Urinary bladder (tissue), 4 donors: ENCODE data around the gene EPN2. TPM values are rescaled to one million over a fixed set of nuclear protein-coding genes. Genes with fewer than 3 reads are reported as not detected.
A peak's percentile ranks its signal among the peaks of the same experiment; 100 is the strongest.

Source experiments
- DNase-seq: peaks from one replicate; pipeline ENCODE4 v3.0.0-alpha.2; 2015; ENCODE audit errors: extremely low spot score
- H3K27ac ChIP-seq: one replicate; pipeline ENCODE4 v1.5.1; 2013; ENCODE audit warnings: low read depth, mild to moderate bottlenecking, moderate library complexity
- H3K36me3 ChIP-seq: one replicate; pipeline ENCODE4 v1.6.1; 2013; ENCODE audit warnings: mild to moderate bottlenecking, moderate library complexity; ENCODE audit not compliant: insufficient read depth
- H3K4me1 ChIP-seq: one replicate; pipeline ENCODE4 v1.6.1; 2013; ENCODE audit warnings: mild to moderate bottlenecking, moderate library complexity; ENCODE audit not compliant: insufficient read depth
- H3K4me3 ChIP-seq: one replicate; pipeline ENCODE4 v1.5.1; 2013; ENCODE audit warnings: low read depth, low read length
- WGBS: extraction: QIAGEN DNeasy Blood & Tissue Kit; methylation state at CpG from one replicate; pipeline ENCODE4 v1.1.7; 2013; 5-methylcytosine and 5-hydroxymethylcytosine counted together
- polyA plus RNA-seq: library from polyadenylated mRNA; stranded (reverse); fragments of 200-250 nt; gene quantifications from one replicate; pipeline ENCODE4 v1.2.3, GENCODE V29; 2013
- total RNA-seq: library from RNA; depleted of rRNA; stranded (reverse); fragments of >200 nt; gene quantifications from one replicate; pipeline ENCODE4 v1.2.3, GENCODE V29; 2014
- donor health status: healthy with polysubstance abuse.
- donor health status: healthy.

The EPN2 gene
- total and polyA plus RNA-seq, 2 donors, result 40.3 to 46.2 TPM

DNA sequence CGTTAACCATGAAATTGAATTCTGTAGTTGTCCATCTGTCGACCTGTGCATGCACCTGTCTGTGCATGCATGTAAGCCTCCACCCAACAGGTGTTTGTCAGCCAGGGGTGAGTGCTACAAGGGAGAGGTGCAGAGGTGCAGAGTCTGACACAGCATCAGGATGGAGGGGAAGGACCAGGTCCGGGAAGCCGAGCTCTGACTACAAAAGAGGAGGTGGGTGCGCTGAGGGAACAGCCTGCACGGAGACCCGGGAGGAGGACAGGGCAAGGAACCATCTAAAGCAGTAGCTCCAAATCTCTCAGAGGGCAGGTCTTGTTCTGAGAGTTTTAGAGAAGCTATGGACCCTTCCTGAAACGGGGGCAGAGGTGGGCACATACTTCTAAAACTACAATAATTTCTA, 71.2 kb downstream of the EPN2 start:
- no peaks in the 10 kb centered on the region for H3K36me3 ChIP-seq
- H3K4me1 ChIP-seq, result peaks cover 3% of the 10 kb centered on the region
- DNase-seq, result no peak
- H3K27ac ChIP-seq, result no peak overlapping the region
- H3K4me3 ChIP-seq, result no peak overlapping the region
- 91% methylated on average over 8 of the region's 8 CpGs for WGBS

DNA sequence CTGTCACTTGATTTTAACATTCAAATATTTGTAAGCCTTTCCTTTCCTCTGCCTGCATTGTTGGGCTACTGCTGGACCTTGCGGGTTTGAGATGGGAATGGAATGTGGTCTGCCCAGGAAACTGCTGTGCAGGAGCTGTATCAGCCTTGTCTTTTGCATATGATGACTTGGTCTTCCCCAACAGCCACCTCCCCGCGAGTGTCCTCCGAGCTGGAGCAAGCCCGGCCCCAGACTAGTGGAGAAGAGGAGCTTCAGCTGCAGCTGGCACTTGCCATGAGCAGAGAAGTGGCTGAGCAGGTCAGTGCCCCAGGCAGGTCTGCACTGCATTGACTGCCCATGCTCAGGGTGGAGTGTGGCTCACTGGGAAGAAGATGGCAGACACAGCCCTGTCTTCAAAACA, 72.5 kb downstream of the EPN2 start:
- DNase-seq, result no peak
- no peak overlapping the region for H3K4me3 ChIP-seq
- WGBS, result 90% methylated on average over 5 of the region's 5 CpGs
- H3K36me3 ChIP-seq, result no peaks in the 10 kb centered on the region
- H3K27ac ChIP-seq, result no peak overlapping the region
- peaks cover 3% of the 10 kb centered on the region for H3K4me1 ChIP-seq

- 79% methylated on average over 4 of the region's 4 CpGs for WGBS
- no peak for DNase-seq
Observed at GRCh38 chr17:19310151-19310550, 73.0 kb downstream of the EPN2 start.

DNA sequence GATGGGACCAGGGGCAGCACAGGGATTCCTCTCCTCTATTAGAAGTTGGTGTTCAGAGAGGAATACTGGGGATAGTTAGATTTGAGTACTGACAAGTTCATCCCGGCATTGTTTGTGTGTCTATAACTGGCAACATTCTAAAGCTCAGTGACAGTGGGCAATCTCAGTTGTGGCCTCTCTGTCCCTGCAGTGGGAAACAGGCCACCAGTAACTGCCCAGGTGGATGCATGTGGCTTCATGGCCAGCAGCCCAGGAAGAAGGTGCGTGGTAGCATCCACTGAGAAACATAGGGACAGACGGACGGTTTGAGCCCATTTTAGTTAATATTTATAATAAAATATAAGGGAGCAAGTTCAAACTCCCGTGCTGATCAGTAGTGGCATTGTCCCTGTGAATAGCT, 73.8 kb downstream of the EPN2 start:
- Histone ChIP-seq H3K4me1 (peaks cover 3% of the 10 kb centered on the region), H3K36me3 (no peaks in the 10 kb centered on the region), H3K4me3 (no peak overlapping the region), H3K27ac (no peak overlapping the region)
- WGBS, result 86% methylated on average over 5 of the region's 5 CpGs
- no peak for DNase-seq

More at GRCh38 chr17:19310151-19310550, 73.0 kb downstream of the EPN2 start:
- Histone ChIP-seq H3K4me1 (peaks cover 3% of the 10 kb centered on the region), H3K4me3 (no peak overlapping the region), H3K36me3 (no peaks in the 10 kb centered on the region), H3K27ac (no peak overlapping the region)

DNA sequence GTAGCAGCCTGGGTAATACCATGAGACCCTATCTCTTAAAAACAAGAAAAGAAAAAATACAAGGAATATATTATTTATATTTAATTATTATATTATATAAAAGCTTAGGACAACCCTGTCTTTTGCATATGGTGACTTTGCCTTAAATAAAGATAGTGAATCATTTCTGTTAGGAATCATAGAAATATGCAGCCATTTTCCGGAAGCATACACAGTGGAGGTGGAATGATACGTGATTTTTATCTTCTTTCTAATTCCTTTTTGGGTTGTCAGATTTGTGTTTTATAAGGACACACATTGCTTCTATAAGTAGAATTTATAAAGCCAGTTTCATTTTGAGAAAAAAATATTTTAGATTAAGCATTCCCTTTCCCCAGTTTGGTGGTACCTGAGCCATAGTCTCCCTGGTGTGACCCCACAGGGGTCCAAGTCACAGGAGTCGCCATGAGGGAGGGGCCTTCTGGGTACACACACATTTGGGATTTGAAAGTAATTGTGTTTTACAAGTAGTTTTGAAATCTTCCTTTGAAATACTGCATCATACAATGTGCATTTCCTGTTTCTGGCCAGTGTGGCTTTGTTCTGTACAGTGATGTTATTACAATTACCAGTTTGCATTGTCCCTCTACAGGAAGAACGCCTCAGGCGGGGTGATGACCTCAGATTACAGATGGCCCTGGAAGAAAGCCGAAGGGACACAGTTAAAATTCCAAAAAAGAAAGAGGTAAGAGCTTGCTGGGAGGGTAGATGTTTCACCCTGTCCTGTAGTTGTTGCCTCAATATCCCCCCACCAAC, 74.5 kb downstream of the EPN2 start:
- Histone ChIP-seq H3K36me3 (no peaks in the 10 kb centered on the region), H3K4me1 (peaks cover 3% of the 10 kb centered on the region), H3K4me3 (no peak overlapping the region), H3K27ac (no peak overlapping the region)
- no peak for DNase-seq
- 85% methylated on average over 6 of the region's 6 CpGs for WGBS

DNA sequence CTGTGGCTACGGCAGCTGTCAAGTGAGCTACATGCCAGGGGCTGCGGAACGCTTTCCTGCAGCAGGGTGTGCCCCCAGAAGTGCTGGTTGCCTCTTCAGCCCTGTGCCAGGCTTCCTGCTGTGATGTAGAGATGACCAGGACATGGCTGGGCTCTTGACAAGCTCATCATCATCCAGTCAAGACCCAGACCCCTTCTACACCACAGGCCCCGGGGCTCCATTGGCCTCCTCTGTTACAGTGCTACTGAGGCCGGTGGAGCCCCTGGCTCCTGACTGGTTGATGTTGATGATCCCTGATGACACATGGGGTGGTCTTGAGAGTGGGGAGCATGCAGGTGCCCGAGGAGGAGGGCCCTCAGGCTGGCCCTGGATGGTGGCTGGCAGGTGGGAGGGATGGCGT, 75.2 kb downstream of the EPN2 start:
- no peak for DNase-seq
- Histone ChIP-seq H3K4me1 (peaks cover 3% of the 10 kb centered on the region), H3K4me3 (no peak overlapping the region), H3K27ac (no peak overlapping the region), H3K36me3 (no peaks in the 10 kb centered on the region)
- WGBS, result 93% methylated on average over 7 of the region's 7 CpGs

- no peak overlapping the region for H3K4me3 ChIP-seq
- H3K27ac ChIP-seq, result no peak overlapping the region
Observed at GRCh38 chr17:19313066-19313745, 76.0 kb downstream of the EPN2 start.

DNA sequence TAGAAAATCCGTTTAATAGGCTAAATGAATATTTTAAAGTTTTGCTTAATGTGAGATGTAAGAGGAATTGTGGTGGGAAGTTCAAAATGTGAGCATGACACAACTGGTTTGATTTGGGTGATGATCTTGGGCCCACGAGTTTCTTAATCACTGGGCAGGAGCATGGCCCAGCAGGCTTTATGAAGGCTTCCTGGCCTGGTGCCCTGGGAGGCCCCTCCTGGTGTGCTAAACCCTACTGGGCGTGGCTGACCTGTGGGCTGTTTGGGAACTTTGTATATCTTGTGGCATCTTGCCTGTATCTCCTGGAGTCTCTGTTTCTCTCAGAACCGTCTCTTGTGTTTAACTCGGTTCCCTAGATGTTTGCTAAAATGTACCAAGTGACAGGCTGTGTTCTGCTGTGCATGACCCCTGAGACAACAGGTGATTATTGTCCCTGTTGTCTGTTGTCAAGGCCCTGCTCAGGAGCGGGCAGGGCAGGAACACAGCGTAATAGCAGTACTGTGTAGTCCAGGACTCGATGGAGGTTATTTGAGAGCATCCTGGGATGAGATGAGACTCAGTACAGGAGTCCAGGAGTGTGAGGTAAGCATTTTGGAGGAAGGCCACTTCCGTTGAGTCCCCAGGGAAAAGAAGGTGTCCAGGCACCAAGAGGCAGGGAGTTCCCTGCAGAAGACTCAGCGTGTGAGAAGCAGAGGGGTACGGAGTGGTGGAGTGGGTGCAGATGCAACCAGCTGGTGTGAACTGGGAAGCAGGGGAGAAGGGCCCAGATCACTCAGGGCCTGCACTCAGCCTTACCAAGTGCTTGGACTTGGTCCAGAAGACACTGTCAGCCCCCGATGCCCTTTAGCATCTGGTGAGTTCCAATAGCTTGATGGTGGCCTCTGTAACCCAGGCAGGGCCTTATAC, 76.8 kb downstream of the EPN2 start:
- 67% methylated on average over 12 of the region's 12 CpGs for WGBS
- H3K4me3 ChIP-seq, result no peak overlapping the region
- H3K4me1 ChIP-seq, result peaks cover 3% of the 10 kb centered on the region
- no peak overlapping the region for H3K27ac ChIP-seq
- H3K36me3 ChIP-seq, result no peaks in the 10 kb centered on the region
- DNase-seq, result no peak

More at GRCh38 chr17:19313066-19313745, 76.0 kb downstream of the EPN2 start:
- no peak for DNase-seq
- Histone ChIP-seq H3K4me1 (peaks cover 3% of the 10 kb centered on the region), H3K36me3 (no peaks in the 10 kb centered on the region)
- 90% methylated on average over 13 of the region's 13 CpGs for WGBS

DNA sequence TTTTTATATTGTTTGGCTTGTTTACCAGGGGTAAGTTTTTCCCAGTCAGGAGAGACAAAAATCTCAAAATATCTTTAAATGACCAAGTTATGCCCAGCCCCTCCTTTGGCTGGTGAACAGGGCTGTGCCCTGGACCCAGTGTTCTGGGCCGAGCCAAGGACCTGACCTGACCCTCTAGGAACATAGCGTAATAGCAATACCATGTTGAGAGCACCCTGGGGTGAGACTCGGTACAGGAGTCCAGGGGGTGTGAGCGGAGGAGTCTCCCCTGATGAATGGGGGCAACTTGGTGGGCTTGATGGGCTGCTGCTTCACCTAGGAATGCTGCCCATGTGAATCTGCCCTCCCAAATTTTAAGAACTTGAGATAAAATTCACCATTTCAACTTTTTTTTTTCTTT, 77.9 kb downstream of the EPN2 start:
- no peak overlapping the region for H3K27ac ChIP-seq
- H3K4me3 ChIP-seq, result no peak overlapping the region
- WGBS, result 94% methylated on average over 4 of the region's 4 CpGs
- H3K36me3 ChIP-seq, result no peaks in the 10 kb centered on the region
- DNase-seq, result no peak
- peaks cover 3% of the 10 kb centered on the region for H3K4me1 ChIP-seq

GRCh38 chr17:19316761-19317358, 79.7 kb downstream of the EPN2 start:
- Histone ChIP-seq H3K27ac (no peak overlapping the region), H3K36me3 (no peaks in the 10 kb centered on the region)
- 74% methylated on average over 3 of the region's 3 CpGs for WGBS

GRCh38 chr17:19317359-19318095, 80.4 kb downstream of the EPN2 start:
- Histone ChIP-seq H3K4me3 (no peak overlapping the region), H3K27ac (peak overlapping the region; percentile 1), H3K36me3 (no peaks in the 10 kb centered on the region), H3K4me1 (peaks cover 3% of the 10 kb centered on the region)
- DNase-seq, result peak; percentile 37
- WGBS, result 51% methylated on average over 19 of the region's 19 CpGs

More at GRCh38 chr17:19316761-19317358, 79.7 kb downstream of the EPN2 start:
- Histone ChIP-seq H3K4me1 (peaks cover 3% of the 10 kb centered on the region), H3K4me3 (no peak overlapping the region)
- no peak for DNase-seq

DNA sequence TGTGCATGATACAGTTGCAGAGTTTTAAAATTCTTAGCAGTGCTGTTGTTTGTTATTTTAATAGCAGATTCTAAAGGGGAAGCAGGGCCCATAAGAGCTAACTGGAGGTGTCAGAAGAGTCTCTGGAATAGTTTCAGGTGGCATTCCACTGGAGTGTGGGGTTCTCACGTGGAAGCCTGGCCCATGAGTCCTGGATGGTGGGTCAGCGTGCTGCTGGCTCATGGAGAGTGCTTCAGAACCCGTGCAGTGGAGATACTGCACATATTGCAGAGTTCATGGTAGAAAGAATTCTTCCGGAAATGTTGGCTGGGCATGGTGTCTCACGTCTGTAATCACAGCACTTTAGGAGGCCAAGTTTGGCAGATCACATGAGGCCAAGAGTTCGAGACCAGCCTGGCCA, 81.4 kb downstream of the EPN2 start:
- Histone ChIP-seq H3K36me3 (no peaks in the 10 kb centered on the region), H3K4me3 (no peak overlapping the region), H3K4me1 (no peaks in the 10 kb centered on the region), H3K27ac (no peak overlapping the region)
- WGBS, result 86% methylated on average over 6 of the region's 6 CpGs
- DNase-seq, result no peak
